ENCODE data around the gene ICAM4.

- TF ChIP-seq CTCF (IDR thresholded peaks at IDR 0.05) (no peak), POLR2A (IDR thresholded peaks at IDR 0.05; ENCODE audit: low read depth) (no peak)
Observed at GRCh38 chr19:10295305-10295846, 8.6 kb downstream of the ICAM4 start.

Measured in esophagus muscularis mucosa (tissue), 3 donors.